K562 (cell line): ENCODE results near the gene AHNAK. TPM values are rescaled to one million over a fixed set of nuclear protein-coding genes. Genes with fewer than 3 reads are reported as not detected.

Experiments used
- ARID1B ChIP-seq: fragments of 450-650 bp; IDR thresholded peaks from 2 replicates; pipeline ENCODE4 v1.6.1; 2016; ENCODE audit warnings: antibody characterized with exemption, mild to moderate bottlenecking, inconsistent platforms
- DPF2 ChIP-seq: fragments of 450-650 bp; IDR thresholded peaks from 2 replicates; pipeline ENCODE4 v1.6.1; 2016
- EP300 ChIP-seq: IDR thresholded peaks from 2 replicates; pipeline ENCODE4 v1.6.1; 2012; ENCODE audit warnings: low read length, improper control_type of control experiment
- EP400 ChIP-seq: fragments of 450-650 bp; IDR thresholded peaks from 2 replicates; pipeline ENCODE4 v1.6.1; 2017; ENCODE audit warnings: antibody characterized with exemption, mild to moderate bottlenecking, moderate library complexity
- HDAC2 ChIP-seq: fragments of 450-650 bp; IDR thresholded peaks from 2 replicates; pipeline ENCODE4 v1.6.1; 2016; ENCODE audit warnings: mild to moderate bottlenecking
- HMBOX1 ChIP-seq: sonication (generic); IDR thresholded peaks from 2 replicates; pipeline ENCODE4 v1.6.1; 2016
- MEIS2 ChIP-seq: fragments of 450-650 bp; IDR thresholded peaks from 2 replicates; pipeline ENCODE4 v1.6.1; 2014; ENCODE audit warnings: mild to moderate bottlenecking; ENCODE audit not compliant: partially characterized antibody
- MTA2 ChIP-seq: fragments of 450-650 bp; IDR thresholded peaks from 2 replicates; pipeline ENCODE4 v1.6.1; 2016; ENCODE audit warnings: low read depth
- NFE2 ChIP-seq: IDR thresholded peaks from 2 replicates; pipeline ENCODE4 v1.6.1; 2014; ENCODE audit warnings: antibody characterized with exemption, low read depth
- NRF1 ChIP-seq, 2 experiments: fragments of 450-650 bp; IDR thresholded peaks in 1 of 2; conservative IDR thresholded peaks in 1 of 2; 2 replicates each; pipeline ENCODE4 v1.6.1; 2014; ENCODE audit warnings: mild to moderate bottlenecking in 2 of 2
- SOX6 ChIP-seq: fragments of 450-650 bp; IDR thresholded peaks from 2 replicates; pipeline ENCODE4 v1.6.1; 2014; ENCODE audit warnings: mild to moderate bottlenecking
- SUPT5H ChIP-seq: fragments of 450-650 bp; IDR thresholded peaks from 2 replicates; pipeline ENCODE4 v1.6.1; 2016
- TBL1XR1 ChIP-seq, 2 experiments: IDR thresholded peaks; 2 replicates each; pipeline ENCODE4 v1.6.1; 2012; ENCODE audit warnings: improper control_type of control experiment in 2 of 2, low read length in 2 of 2, mild to moderate bottlenecking in 1 of 2
- ZFP36 ChIP-seq: fragments of 150-350 bp; IDR thresholded peaks from 2 replicates; pipeline ENCODE4 v1.6.1; 2018; ENCODE audit warnings: low read length, low read depth; ENCODE audit not compliant: partially characterized antibody
- ZNF316 ChIP-seq: fragments of 450-650 bp; IDR thresholded peaks from 2 replicates; pipeline ENCODE4 v1.6.1; 2016
- ZNF395 ChIP-seq: fragments of 200-800 bp; sonication (Bioruptor generic); IDR thresholded peaks from 2 replicates; pipeline ENCODE4 v1.6.1; 2017; ENCODE audit warnings: missing genetic modification characterization, missing compliant biosample characterization
- ZNF592 ChIP-seq: fragments of 450-650 bp; IDR thresholded peaks from 2 replicates; pipeline ENCODE4 v1.6.1; 2017; ENCODE audit warnings: antibody characterized with exemption, mild to moderate bottlenecking
- ZNF609 ChIP-seq: sonication (generic); formaldehyde crosslinking; IDR thresholded peaks from 2 replicates; pipeline ENCODE4 v1.8.1; 2023; ENCODE audit warnings: missing genetic modification reagents, mild to moderate bottlenecking, borderline replicate concordance
- ZNF644 ChIP-seq: fragments of 200-800 bp; sonication (Bioruptor generic); IDR thresholded peaks from 2 replicates; pipeline ENCODE4 v1.6.1; 2016; ENCODE audit warnings: low read depth, missing genetic modification characterization, missing compliant biosample characterization
- polyA plus RNA-seq, 8 experiments: library from polyadenylated mRNA; depleted of rRNA in 4 of 8; stranded (reverse) in 5 of 8; unstranded in 3 of 8; fragments of >200 nt; fragmentation: Nextera tagmentation in 2 of 8; fragmentation: Illumina TruSeq in 1 of 8; extraction: Ambion mirVana in 2 of 8; extraction: Trizol in 1 of 8; gene quantifications; 2 replicates each; pipeline versions ENCODE4 v1.2.1 to v1.2.3, GENCODE V29; 2011 to 2014; ENCODE audit warnings: inconsistent platforms in 1 of 8, missing spikeins in 1 of 8
- total RNA-seq, 7 experiments: library from RNA; depleted of rRNA in 6 of 7; stranded (reverse); fragments of >200 nt in 6 of 7; fragmentation: Illumina TruSeq in 2 of 7; extraction: Trizol in 2 of 7; gene quantifications; 2 replicates each; pipeline versions ENCODE4 v1.2.1 to v1.2.3, GENCODE V29; 2011 to 2021; ENCODE audit warnings: low replicate concordance in 1 of 7

Gene AHNAK
- total and polyA plus RNA-seq, 9 of the 15 experiments (the other 6 are each of a cell fraction or from before 2014, with no cell fraction given) = 1.5 to 89.7 (median 45.0) TPM

- TF ChIP-seq MTA2 (0 out of 2 replicates have a peak, but pooled peaks have one; percentile 20), ZNF644 (no peak), TBL1XR1 (IDR thresholded peaks at IDR 0.05; ENCODE audit: low read length in 2 of 2) (0 out of 4 replicates have a peak, but pooled peaks of 1 of the 2 experiments have one; percentile 22), EP300 (peak; percentile 43; the same call in 1 of the 2 replicates), ZNF609 (CRISPR knock-in tag) (no peak), SUPT5H (no peak), NRF1 (conservative IDR thresholded peaks at IDR 0.05 in 1 of 2, IDR thresholded peaks at IDR 0.05 in 1 of 2) (no peak), ZNF316 (peak; percentile 76; the same call in 1 of the 2 replicates), HDAC2 (no peak; the same call in 1 of the 2 replicates), ARID1B (peak; percentile 38; the same call in 1 of the 2 replicates), HMBOX1 (peak; percentile 41; the same call in 1 of the 2 replicates), EP400 (peak; percentile 26; the same call in 1 of the 2 replicates), MEIS2 (peak; percentile 76), ZNF592 (0 out of 2 replicates have a peak, but pooled peaks have one; percentile 51), DPF2 (peak; percentile 50; the same call in 1 of the 2 replicates), NFE2 (peak; percentile 55; the same call in 1 of the 2 replicates), ZFP36 (no peak), SOX6 (0 out of 2 replicates have a peak, but pooled peaks have one; percentile 23), ZNF395 (no peak)
Observed at GRCh38 chr11:62466444-62466843, 80.2 kb downstream of the AHNAK start (continued).
